ENCODE measurements around the gene UBL4A.

GRCh38 chrX:154468217-154468616 lies 18.2 kb downstream of the UBL4A start:
- TF ChIP-seq, protein P1, sequence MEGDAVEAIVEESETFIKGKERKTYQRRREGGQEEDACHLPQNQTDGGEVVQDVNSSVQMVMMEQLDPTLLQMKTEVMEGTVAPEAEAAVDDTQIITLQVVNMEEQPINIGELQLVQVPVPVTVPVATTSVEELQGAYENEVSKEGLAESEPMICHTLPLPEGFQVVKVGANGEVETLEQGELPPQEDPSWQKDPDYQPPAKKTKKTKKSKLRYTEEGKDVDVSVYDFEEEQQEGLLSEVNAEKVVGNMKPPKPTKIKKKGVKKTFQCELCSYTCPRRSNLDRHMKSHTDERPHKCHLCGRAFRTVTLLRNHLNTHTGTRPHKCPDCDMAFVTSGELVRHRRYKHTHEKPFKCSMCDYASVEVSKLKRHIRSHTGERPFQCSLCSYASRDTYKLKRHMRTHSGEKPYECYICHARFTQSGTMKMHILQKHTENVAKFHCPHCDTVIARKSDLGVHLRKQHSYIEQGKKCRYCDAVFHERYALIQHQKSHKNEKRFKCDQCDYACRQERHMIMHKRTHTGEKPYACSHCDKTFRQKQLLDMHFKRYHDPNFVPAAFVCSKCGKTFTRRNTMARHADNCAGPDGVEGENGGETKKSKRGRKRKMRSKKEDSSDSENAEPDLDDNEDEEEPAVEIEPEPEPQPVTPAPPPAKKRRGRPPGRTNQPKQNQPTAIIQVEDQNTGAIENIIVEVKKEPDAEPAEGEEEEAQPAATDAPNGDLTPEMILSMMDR (IDR thresholded peaks at IDR 0.05): no peak
- TF ChIP-seq POLR2A (IDR thresholded peaks at IDR 0.05): no peak

All from right lobe of liver (tissue), 4 donors.